ENCODE results near the gene NTSR2.

DNA sequence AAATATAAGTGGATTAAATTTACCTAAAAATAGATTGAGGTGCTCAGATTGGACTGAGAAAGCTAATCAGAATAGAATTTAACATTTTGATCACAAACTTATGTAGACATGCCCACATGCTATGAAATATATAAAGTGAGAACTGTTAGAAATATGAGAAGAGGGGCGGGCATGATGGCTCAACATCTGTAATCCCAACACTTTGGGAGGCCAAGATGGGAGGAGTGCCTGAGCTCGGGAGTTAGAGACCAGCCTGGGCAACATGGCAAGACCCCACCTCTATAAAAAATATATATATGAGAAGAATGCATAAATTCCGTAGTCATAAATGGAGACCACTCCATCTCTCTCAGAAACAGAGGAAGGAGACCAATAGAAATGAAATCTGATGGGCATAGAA is 25.7 kb downstream of the NTSR2 start:
- TF ChIP-seq POLR2A (IDR thresholded peaks at IDR 0.05) = no peak
- TF ChIP-seq, protein P1, sequence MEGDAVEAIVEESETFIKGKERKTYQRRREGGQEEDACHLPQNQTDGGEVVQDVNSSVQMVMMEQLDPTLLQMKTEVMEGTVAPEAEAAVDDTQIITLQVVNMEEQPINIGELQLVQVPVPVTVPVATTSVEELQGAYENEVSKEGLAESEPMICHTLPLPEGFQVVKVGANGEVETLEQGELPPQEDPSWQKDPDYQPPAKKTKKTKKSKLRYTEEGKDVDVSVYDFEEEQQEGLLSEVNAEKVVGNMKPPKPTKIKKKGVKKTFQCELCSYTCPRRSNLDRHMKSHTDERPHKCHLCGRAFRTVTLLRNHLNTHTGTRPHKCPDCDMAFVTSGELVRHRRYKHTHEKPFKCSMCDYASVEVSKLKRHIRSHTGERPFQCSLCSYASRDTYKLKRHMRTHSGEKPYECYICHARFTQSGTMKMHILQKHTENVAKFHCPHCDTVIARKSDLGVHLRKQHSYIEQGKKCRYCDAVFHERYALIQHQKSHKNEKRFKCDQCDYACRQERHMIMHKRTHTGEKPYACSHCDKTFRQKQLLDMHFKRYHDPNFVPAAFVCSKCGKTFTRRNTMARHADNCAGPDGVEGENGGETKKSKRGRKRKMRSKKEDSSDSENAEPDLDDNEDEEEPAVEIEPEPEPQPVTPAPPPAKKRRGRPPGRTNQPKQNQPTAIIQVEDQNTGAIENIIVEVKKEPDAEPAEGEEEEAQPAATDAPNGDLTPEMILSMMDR (IDR thresholded peaks at IDR 0.05) = no peak
- no peak for TF ChIP-seq EP300 (IDR thresholded peaks at IDR 0.05)

Measured in ovary (tissue), 3 donors.